Panc1 (cell line): ENCODE measurements around the gene TMEM61. TPM values are rescaled to one million over a fixed set of nuclear protein-coding genes. Genes with fewer than 3 reads are reported as not detected.
A peak's percentile ranks its signal among the peaks of the same experiment; 100 is the strongest.
"Not testable (repeated sequence)": the region's sequence is repeated elsewhere in the genome, so short reads cannot be mapped to it uniquely, and the experiment has no call there.

Experiments
- ATAC-seq: fragments of 200-7000 bp; cut with Tn5 transposase; 2 replicates; pipeline ENCODE4 v1.9.1; 2020; ENCODE audit warnings: mild to moderate bottlenecking, moderate library complexity
- BruUV-seq: library from RNA; stranded (reverse); fragments of 400-500 nt; replicated peaks from 2 replicates; lab custom pipeline; 2021; lab: Mats Ljungman, UMichigan
- CTCF ChIA-PET: fragments of 300-600 bp; sonication (Branson Sonifier 250); formaldehyde crosslinking; loops from one replicate; lab custom pipeline; 2022; ENCODE audit warnings: antibody characterized with exemption; lab: Charles Lee
- POLR2A ChIA-PET: fragments of 300-600 bp; sonication (Branson Sonifier 250); formaldehyde crosslinking; loops from one replicate; lab custom pipeline; 2022; ENCODE audit warnings: antibody characterized with exemption; lab: Charles Lee
- DNase-seq: peaks from one replicate; pipeline ENCODE4 v3.0.0-alpha.2; 2010; ENCODE audit warnings: low read depth, low spot score
- H3K27ac ChIP-seq: 2 replicates; pipeline ENCODE4 v1.5.1; 2011; ENCODE audit warnings: mild to moderate bottlenecking, low read length, inconsistent platforms
- H3K27me3 ChIP-seq: fragments of 200-500 bp; sonication (Bioruptor generic); 2 replicates; pipeline ENCODE4 v1.6.0; 2014; ENCODE audit warnings: low read length, inconsistent platforms; ENCODE audit not compliant: control insufficient read depth, insufficient read depth
- H3K36me3 ChIP-seq: fragments of 200-500 bp; sonication (Bioruptor generic); 2 replicates; pipeline ENCODE4 v1.5.1; 2014; ENCODE audit warnings: inconsistent platforms, mild to moderate bottlenecking, low read length, moderate library complexity; ENCODE audit not compliant: control insufficient read depth, insufficient read depth
- H3K4me1 ChIP-seq: 2 replicates; pipeline ENCODE4 v1.5.1; 2011; ENCODE audit warnings: inconsistent platforms, mild to moderate bottlenecking, low read length, moderate library complexity; ENCODE audit not compliant: control insufficient read depth, insufficient read depth
- H3K4me3 ChIP-seq, 2 experiments: 2 replicates each; pipeline ENCODE4 v1.5.1; 2011 to 2012; ENCODE audit warnings: low read depth in 2 of 2, low read length in 2 of 2, mild to moderate bottlenecking in 2 of 2, inconsistent platforms in 1 of 2, moderate library complexity in 1 of 2
- H3K9me3 ChIP-seq: fragments of 200-500 bp; sonication (Bioruptor generic); 2 replicates; pipeline ENCODE4 v1.5.1; 2014; ENCODE audit warnings: low read depth, mild to moderate bottlenecking, inconsistent platforms, low read length, moderate library complexity; ENCODE audit not compliant: control insufficient read depth, insufficient read depth
- CTCF ChIP-seq: fragments of 450-650 bp; IDR thresholded peaks from 2 replicates; pipeline ENCODE4 v1.5.1; 2017; ENCODE audit warnings: mild to moderate bottlenecking
- POLR2AphosphoS5 ChIP-seq: IDR thresholded peaks from 2 replicates; pipeline ENCODE4 v1.6.1; 2012; ENCODE audit warnings: mild to moderate bottlenecking, low read depth, low read length, moderate library complexity
- REST ChIP-seq, 2 experiments: IDR thresholded peaks; 2 replicates each; pipeline ENCODE4 v1.6.1; 2011 to 2012; ENCODE audit warnings: low read depth in 2 of 2, control low read depth in 1 of 2, low read length in 1 of 2, mild to moderate bottlenecking in 1 of 2, moderate library complexity in 1 of 2; ENCODE audit not compliant: insufficient read depth in 1 of 2
- SIN3A ChIP-seq: IDR thresholded peaks from 2 replicates; pipeline ENCODE4 v1.6.1; 2012; ENCODE audit warnings: low read depth, mild to moderate bottlenecking, low read length, moderate library complexity, borderline replicate concordance; ENCODE audit not compliant: insufficient read depth
- TCF7L2 ChIP-seq: IDR thresholded peaks from 2 replicates; pipeline ENCODE4 v1.6.1; 2011; ENCODE audit warnings: mild to moderate bottlenecking, low read depth, low read length, inconsistent platforms
- in situ Hi-C: cut with HindIII; loops from 2 replicates; pipeline ENCODE4 v1.10.0; 2016; ENCODE audit warnings: low sequenced_read_pairs, low pct_unique_long_range_greater_than_20kb
- intact Hi-C: fragments of 100-400 bp; cut with micrococcal nuclease; formaldehyde crosslinking; loops from one replicate; pipeline ENCODE4 v1.10.0; 2022; ENCODE audit not compliant: unreplicated experiment
- total RNA-seq: library from RNA; stranded (reverse); gene quantifications from one replicate; pipeline ENCODE4 v1.2.1, GENCODE V29; 2021; ENCODE audit not compliant: unreplicated experiment

The TMEM61 gene
- total RNA-seq, 1 experiment from 2014 or later, result not detected

GRCh38 chr1:54937469-54937868, 43.0 kb upstream of the TMEM61 start:
- CTCF ChIA-PET, result no interaction called here
- no peak overlapping the region for H3K4me3 ChIP-seq
- no peaks in the 10 kb centered on the region for H3K4me1 ChIP-seq
- no peak overlapping the region for H3K27ac ChIP-seq
- no peaks in the 10 kb centered on the region for H3K36me3 ChIP-seq
- DNase-seq (no peak), ATAC-seq (no peak)
- in situ Hi-C loops (no loop called here), intact Hi-C loops (no loop called here)
- BruUV-seq, result no TSS peak
- TF ChIP-seq TCF7L2 (no peak), REST (IDR thresholded peaks at IDR 0.05; ENCODE audit: insufficient read depth in 1 of 2, low read depth in 2 of 2, low read length in 1 of 2) (no peak), SIN3A (no peak), POLR2AphosphoS5 (no peak), CTCF (no peak)
- no peaks in the 10 kb centered on the region; the same call in 1 of the 2 replicates for H3K27me3 ChIP-seq
- no peaks in the 10 kb centered on the region for H3K9me3 ChIP-seq
- POLR2A ChIA-PET, result no interaction called here

GRCh38 chr1:54938955-54939354, 41.5 kb upstream of the TMEM61 start:
- H3K27ac ChIP-seq, CTCF ChIA-PET, intact Hi-C loops, H3K27me3 ChIP-seq, H3K4me1 ChIP-seq, ATAC-seq, in situ Hi-C loops, H3K36me3 ChIP-seq, POLR2A ChIA-PET, H3K4me3 ChIP-seq, H3K9me3 ChIP-seq, BruUV-seq, DNase-seq: not testable (repeated sequence)
- peak; percentile 30 for TF ChIP-seq CTCF
